Calu3 (cell line): Measurements from ENCODE around the gene SORCS1. TPM values are rescaled to one million over a fixed set of nuclear protein-coding genes. Genes with fewer than 3 reads are reported as not detected.

Source experiments
- BruUV-seq: library from RNA; stranded (reverse); fragments of 400-500 nt; replicated peaks from 2 replicates; lab custom pipeline; 2021; lab: Mats Ljungman, UMichigan
- CTCF ChIA-PET: fragments of 300-600 bp; sonication (Branson Sonifier 250); formaldehyde crosslinking; loops from one replicate; lab custom pipeline; 2022; ENCODE audit warnings: antibody characterized with exemption; lab: Charles Lee
- DNase-seq: peaks from one replicate; pipeline ENCODE4 v3.0.0; 2022
- H3K27ac Mint-ChIP-seq: one replicate; pipeline ENCODE4 v1.8.0; 2022; ENCODE audit warnings: mixed read lengths; ENCODE audit not compliant: unreplicated experiment
- H3K27me3 Mint-ChIP-seq: one replicate; pipeline ENCODE4 v1.8.0; 2022; ENCODE audit warnings: mixed read lengths; ENCODE audit not compliant: unreplicated experiment
- H3K36me3 Mint-ChIP-seq: one replicate; pipeline ENCODE4 v1.8.0; 2022; ENCODE audit warnings: mild to moderate bottlenecking, moderate library complexity, mixed read lengths; ENCODE audit not compliant: insufficient read depth, unreplicated experiment
- H3K4me1 Mint-ChIP-seq: one replicate; pipeline ENCODE4 v1.8.0; 2022; ENCODE audit warnings: mild to moderate bottlenecking, low read depth, mixed read lengths; ENCODE audit not compliant: unreplicated experiment
- H3K4me3 Mint-ChIP-seq: one replicate; pipeline ENCODE4 v1.8.0; 2022; ENCODE audit warnings: mild to moderate bottlenecking, low read depth, moderate library complexity, mixed read lengths; ENCODE audit not compliant: unreplicated experiment
- H3K9me3 Mint-ChIP-seq: one replicate; pipeline ENCODE4 v1.8.0; 2022; ENCODE audit warnings: low read depth, mixed read lengths; ENCODE audit not compliant: unreplicated experiment
- intact Hi-C: fragments of 100-400 bp; cut with micrococcal nuclease; formaldehyde crosslinking; loops from one replicate; pipeline ENCODE4 v1.10.0; 2022; ENCODE audit not compliant: unreplicated experiment
- total RNA-seq: library from RNA; stranded (reverse); gene quantifications from 2 replicates; pipeline ENCODE4 v1.2.3, GENCODE V29; 2022
- TF ChIP-seq, protein P1 (sequence below): fragments of 200-600 bp; IDR thresholded peaks from one replicate; pipeline ENCODE4 v1.8.0; 2022; ENCODE audit warnings: antibody characterized with exemption; ENCODE audit not compliant: unreplicated experiment

Gene SORCS1
- total RNA-seq, 1 experiment from 2014 or later: not detected

GRCh38 chr10:107013258-107014006 lies 151.1 kb downstream of the SORCS1 start:
- CTCF ChIA-PET: no interaction called here
- Mint-ChIP-seq H3K27ac (no peak overlapping the region), H3K4me1 (no peaks in the 10 kb centered on the region), H3K9me3 (peaks cover 3% of the 10 kb centered on the region), H3K27me3 (no peaks in the 10 kb centered on the region), H3K4me3 (no peak overlapping the region), H3K36me3 (no peaks in the 10 kb centered on the region)
- TF ChIP-seq, protein P1, sequence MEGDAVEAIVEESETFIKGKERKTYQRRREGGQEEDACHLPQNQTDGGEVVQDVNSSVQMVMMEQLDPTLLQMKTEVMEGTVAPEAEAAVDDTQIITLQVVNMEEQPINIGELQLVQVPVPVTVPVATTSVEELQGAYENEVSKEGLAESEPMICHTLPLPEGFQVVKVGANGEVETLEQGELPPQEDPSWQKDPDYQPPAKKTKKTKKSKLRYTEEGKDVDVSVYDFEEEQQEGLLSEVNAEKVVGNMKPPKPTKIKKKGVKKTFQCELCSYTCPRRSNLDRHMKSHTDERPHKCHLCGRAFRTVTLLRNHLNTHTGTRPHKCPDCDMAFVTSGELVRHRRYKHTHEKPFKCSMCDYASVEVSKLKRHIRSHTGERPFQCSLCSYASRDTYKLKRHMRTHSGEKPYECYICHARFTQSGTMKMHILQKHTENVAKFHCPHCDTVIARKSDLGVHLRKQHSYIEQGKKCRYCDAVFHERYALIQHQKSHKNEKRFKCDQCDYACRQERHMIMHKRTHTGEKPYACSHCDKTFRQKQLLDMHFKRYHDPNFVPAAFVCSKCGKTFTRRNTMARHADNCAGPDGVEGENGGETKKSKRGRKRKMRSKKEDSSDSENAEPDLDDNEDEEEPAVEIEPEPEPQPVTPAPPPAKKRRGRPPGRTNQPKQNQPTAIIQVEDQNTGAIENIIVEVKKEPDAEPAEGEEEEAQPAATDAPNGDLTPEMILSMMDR: no peak
- intact Hi-C loops: no loop called here
- no peak for DNase-seq
- no TSS peak for BruUV-seq

GRCh38 chr10:107011992-107012391 lies 152.5 kb downstream of the SORCS1 start:
- H3K36me3 Mint-ChIP-seq: no peaks in the 10 kb centered on the region
- CTCF ChIA-PET: no interaction called here
- TF ChIP-seq, protein P1: no peak

DNA sequence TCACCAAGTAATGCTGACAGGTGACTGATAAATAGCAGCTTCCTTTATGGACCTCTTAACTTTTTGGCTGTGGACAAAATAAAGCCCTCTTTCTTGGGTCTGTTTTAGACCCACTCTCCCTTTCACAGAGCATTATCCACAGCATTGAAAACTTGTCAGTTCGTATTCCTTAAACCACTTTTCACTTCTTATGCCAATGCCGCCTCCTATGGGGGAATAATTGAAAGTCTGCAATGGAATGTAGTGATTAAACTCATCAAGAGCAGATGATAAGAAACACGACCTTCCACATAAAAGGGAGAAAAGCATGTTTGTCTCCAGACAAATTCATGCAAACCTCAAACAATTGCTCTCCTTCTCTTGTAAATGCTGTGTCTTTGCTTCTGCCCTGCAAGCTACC lies 153.4 kb downstream of the SORCS1 start:
- no peak for DNase-seq
- TF ChIP-seq, protein P1: no peak
- intact Hi-C loops: no loop called here
- no peak overlapping the region for H3K27ac Mint-ChIP-seq
- CTCF ChIA-PET: no interaction called here
- no peaks in the 10 kb centered on the region for H3K27me3 Mint-ChIP-seq
- BruUV-seq: no TSS peak
- H3K4me3 Mint-ChIP-seq: no peak overlapping the region
- no peaks in the 10 kb centered on the region for H3K4me1 Mint-ChIP-seq
- H3K9me3 Mint-ChIP-seq: peaks cover 3% of the 10 kb centered on the region
- H3K36me3 Mint-ChIP-seq: no peaks in the 10 kb centered on the region

More at GRCh38 chr10:107011992-107012391, 152.5 kb downstream of the SORCS1 start:
- BruUV-seq: no TSS peak
- no peaks in the 10 kb centered on the region for H3K4me1 Mint-ChIP-seq
- peaks cover 3% of the 10 kb centered on the region for H3K9me3 Mint-ChIP-seq
- H3K27ac Mint-ChIP-seq: no peak overlapping the region
- DNase-seq: no peak
- no peaks in the 10 kb centered on the region for H3K27me3 Mint-ChIP-seq
- H3K4me3 Mint-ChIP-seq: no peak overlapping the region
- intact Hi-C loops: no loop called here

GRCh38 chr10:107010531-107010930 lies 154.0 kb downstream of the SORCS1 start:
- CTCF ChIA-PET: no interaction called here
- no TSS peak for BruUV-seq

More at GRCh38 chr10:107010531-107010930, 154.0 kb downstream of the SORCS1 start:
- H3K9me3 Mint-ChIP-seq: peaks cover 6% of the 10 kb centered on the region
- H3K36me3 Mint-ChIP-seq: no peaks in the 10 kb centered on the region
- no peak overlapping the region for H3K4me3 Mint-ChIP-seq
- TF ChIP-seq, protein P1: no peak
- intact Hi-C loops: no loop called here
- no peak for DNase-seq
- no peak overlapping the region for H3K27ac Mint-ChIP-seq
- no peaks in the 10 kb centered on the region for H3K27me3 Mint-ChIP-seq
- no peaks in the 10 kb centered on the region for H3K4me1 Mint-ChIP-seq
